ENCODE measurements around the gene PDE5A.

Gene PDE5A

GRCh38 chr4:119624356-119624755 is 4.2 kb downstream of the PDE5A start:
- no peak overlapping the region for H2BK5ac ChIP-seq (ENCODE audit: low read depth, low read length, poor library complexity, severe bottlenecking)
- no peak overlapping the region for H3K4me2 ChIP-seq (ENCODE audit: low read length, poor library complexity, severe bottlenecking)
- peaks cover 10% of the 10 kb centered on the region for H3K4me1 ChIP-seq (ENCODE audit: control insufficient read depth, insufficient read depth, low read depth, low read length)
- no peak overlapping the region for H4K91ac ChIP-seq (ENCODE audit: low read length)
- H2AK5ac ChIP-seq (ENCODE audit: low read length, severe bottlenecking): no peak overlapping the region
- no peaks in the 10 kb centered on the region for H3K36me3 ChIP-seq (ENCODE audit: control insufficient read depth in 1 of 2, insufficient read depth in 2 of 2, low read depth in 1 of 2, low read length in 2 of 2)
- peaks cover 4% of the 10 kb centered on the region for H3K79me1 ChIP-seq (replicated peaks; ENCODE audit: low read length, poor library complexity, severe bottlenecking)
- H3K27ac ChIP-seq (ENCODE audit: low read length, poor library complexity, severe bottlenecking): no peak overlapping the region
- no peak overlapping the region for H2BK120ac ChIP-seq (ENCODE audit: low read depth, low read length)
- 83% methylated on average over 2 of the region's 4 CpGs for WGBS
- H3K9ac ChIP-seq (ENCODE audit: low read length): no peak overlapping the region
- no peaks in the 10 kb centered on the region for H3K27me3 ChIP-seq (ENCODE audit: control insufficient read depth in 1 of 2, insufficient read depth in 1 of 2, low read length in 2 of 2)
- H3K14ac ChIP-seq (ENCODE audit: low read length in 2 of 2): no peak overlapping the region
- H2BK12ac ChIP-seq (ENCODE audit: low read length in 2 of 2): no peak overlapping the region
- DNase-seq: no peak
- no peak overlapping the region for H3K23ac ChIP-seq (ENCODE audit: low read length in 2 of 2)
- no peaks in the 10 kb centered on the region for H3K9me3 ChIP-seq (ENCODE audit: control insufficient read depth, low read length)
- no peak overlapping the region for H2BK15ac ChIP-seq (ENCODE audit: low read depth, poor library complexity, severe bottlenecking)
- H2AFZ ChIP-seq (ENCODE audit: low read depth, low read length): no peak overlapping the region
- H3K4me3 ChIP-seq (ENCODE audit: insufficient read depth in 1 of 2, low read depth in 1 of 2, low read length in 2 of 2): no peak overlapping the region
- H3K18ac ChIP-seq (ENCODE audit: low read depth in 1 of 2, low read length in 2 of 2): no peak overlapping the region
- H3K4ac ChIP-seq (ENCODE audit: low read depth in 1 of 2, low read length in 2 of 2): no peak overlapping the region
- H4K8ac ChIP-seq (ENCODE audit: low read length): no peak overlapping the region

- H3K4me1 ChIP-seq (ENCODE audit: control insufficient read depth, insufficient read depth, low read depth, low read length): peaks cover 6% of the 10 kb centered on the region
- H3K36me3 ChIP-seq (ENCODE audit: control insufficient read depth in 1 of 2, insufficient read depth in 2 of 2, low read depth in 1 of 2, low read length in 2 of 2): no peaks in the 10 kb centered on the region
- H4K91ac ChIP-seq (ENCODE audit: low read length): no peak overlapping the region
- H3K4me3 ChIP-seq (ENCODE audit: insufficient read depth in 1 of 2, low read depth in 1 of 2, low read length in 2 of 2): no peak overlapping the region
- no peak for DNase-seq
- no peak overlapping the region for H3K23ac ChIP-seq (ENCODE audit: low read length in 2 of 2)
- H2BK12ac ChIP-seq (ENCODE audit: low read length in 2 of 2): no peak overlapping the region
- H3K79me1 ChIP-seq (replicated peaks; ENCODE audit: low read length, poor library complexity, severe bottlenecking): peaks cover 4% of the 10 kb centered on the region
- no peak overlapping the region for H3K4ac ChIP-seq (ENCODE audit: low read depth in 1 of 2, low read length in 2 of 2)
- no peak overlapping the region for H2BK15ac ChIP-seq (ENCODE audit: low read depth, poor library complexity, severe bottlenecking)
- no peak overlapping the region for H2AFZ ChIP-seq (ENCODE audit: low read depth, low read length)
- H3K14ac ChIP-seq (ENCODE audit: low read length in 2 of 2): no peak overlapping the region
- H3K18ac ChIP-seq (ENCODE audit: low read depth in 1 of 2, low read length in 2 of 2): no peak overlapping the region
- H4K8ac ChIP-seq (ENCODE audit: low read length): no peak overlapping the region
- H2BK120ac ChIP-seq (ENCODE audit: low read depth, low read length): no peak overlapping the region
- no peak overlapping the region for H3K9ac ChIP-seq (ENCODE audit: low read length)
- H2BK5ac ChIP-seq (ENCODE audit: low read depth, low read length, poor library complexity, severe bottlenecking): no peak overlapping the region
- H2AK5ac ChIP-seq (ENCODE audit: low read length, severe bottlenecking): no peak overlapping the region
- H3K27ac ChIP-seq (ENCODE audit: low read length, poor library complexity, severe bottlenecking): no peak overlapping the region
- no peaks in the 10 kb centered on the region for H3K27me3 ChIP-seq (ENCODE audit: control insufficient read depth in 1 of 2, insufficient read depth in 1 of 2, low read length in 2 of 2)
- no peak overlapping the region for H3K4me2 ChIP-seq (ENCODE audit: low read length, poor library complexity, severe bottlenecking)
- no peaks in the 10 kb centered on the region for H3K9me3 ChIP-seq (ENCODE audit: control insufficient read depth, low read length)
These were observed 5.6 kb downstream of the PDE5A start for GRCh38 chr4:119623025-119623424.

- no peak overlapping the region for H4K91ac ChIP-seq (ENCODE audit: low read length)
- H3K14ac ChIP-seq (ENCODE audit: low read length in 2 of 2): no peak overlapping the region
- H2BK12ac ChIP-seq (ENCODE audit: low read length in 2 of 2): no peak overlapping the region
- peak; percentile 27 for DNase-seq
- no peak overlapping the region for H2AK5ac ChIP-seq (ENCODE audit: low read length, severe bottlenecking)
- no peaks in the 10 kb centered on the region for H3K9me3 ChIP-seq (ENCODE audit: control insufficient read depth, low read length)
- no peak overlapping the region for H3K18ac ChIP-seq (ENCODE audit: low read depth in 1 of 2, low read length in 2 of 2)
- H3K4me2 ChIP-seq (ENCODE audit: low read length, poor library complexity, severe bottlenecking): no peak overlapping the region
- no peaks in the 10 kb centered on the region for H3K36me3 ChIP-seq (ENCODE audit: control insufficient read depth in 1 of 2, insufficient read depth in 2 of 2, low read depth in 1 of 2, low read length in 2 of 2)
- no peak overlapping the region for H2AFZ ChIP-seq (ENCODE audit: low read depth, low read length)
- no peaks in the 10 kb centered on the region for H3K27me3 ChIP-seq (ENCODE audit: control insufficient read depth in 1 of 2, insufficient read depth in 1 of 2, low read length in 2 of 2)
- no peak overlapping the region for H4K8ac ChIP-seq (ENCODE audit: low read length)
- no peak overlapping the region for H3K9ac ChIP-seq (ENCODE audit: low read length)
- no peak overlapping the region for H3K4me3 ChIP-seq (ENCODE audit: insufficient read depth in 1 of 2, low read depth in 1 of 2, low read length in 2 of 2)
- no peak overlapping the region for H3K23ac ChIP-seq (ENCODE audit: low read length in 2 of 2)
- no peak overlapping the region for H3K27ac ChIP-seq (ENCODE audit: low read length, poor library complexity, severe bottlenecking)
- H2BK5ac ChIP-seq (ENCODE audit: low read depth, low read length, poor library complexity, severe bottlenecking): no peak overlapping the region
- no peaks in the 10 kb centered on the region for H3K4me1 ChIP-seq (ENCODE audit: control insufficient read depth, insufficient read depth, low read depth, low read length)
- peaks cover 4% of the 10 kb centered on the region for H3K79me1 ChIP-seq (replicated peaks; ENCODE audit: low read length, poor library complexity, severe bottlenecking)
- no peak overlapping the region for H2BK15ac ChIP-seq (ENCODE audit: low read depth, poor library complexity, severe bottlenecking)
- H2BK120ac ChIP-seq (ENCODE audit: low read depth, low read length): no peak overlapping the region
- H3K4ac ChIP-seq (ENCODE audit: low read depth in 1 of 2, low read length in 2 of 2): peak overlapping the region in 1 of 2 experiments; percentile 16
These were observed 13.4 kb downstream of the PDE5A start for GRCh38 chr4:119615068-119615719.

DNA sequence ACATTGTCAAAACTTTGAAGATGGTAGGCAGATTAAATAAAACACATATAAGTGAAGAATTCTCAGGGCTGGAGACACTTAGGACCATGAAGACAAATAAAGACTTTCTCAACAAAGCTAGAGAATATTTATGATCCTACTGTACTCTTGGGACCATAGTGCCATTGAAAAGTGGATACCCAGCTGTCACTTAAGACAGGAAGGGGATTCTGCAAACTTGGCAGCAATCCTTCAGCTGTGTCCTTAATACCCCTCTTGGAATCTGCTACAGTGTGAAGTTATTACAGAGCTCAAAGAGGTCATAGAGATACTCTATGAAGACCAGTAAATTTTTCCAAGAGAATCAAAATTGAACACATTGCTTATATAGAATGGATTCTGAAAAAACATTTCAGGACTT is 24.3 kb downstream of the PDE5A start:
- H3K14ac ChIP-seq (ENCODE audit: low read length in 2 of 2): no peak overlapping the region
- H4K8ac ChIP-seq (ENCODE audit: low read length): no peak overlapping the region
- H2BK12ac ChIP-seq (ENCODE audit: low read length in 2 of 2): no peak overlapping the region
- no peak overlapping the region for H2AFZ ChIP-seq (ENCODE audit: low read depth, low read length)
- no peak overlapping the region for H3K4ac ChIP-seq (ENCODE audit: low read depth in 1 of 2, low read length in 2 of 2)
- H3K79me1 ChIP-seq (replicated peaks; ENCODE audit: low read length, poor library complexity, severe bottlenecking): peaks cover 5% of the 10 kb centered on the region
- no peaks in the 10 kb centered on the region for H3K9me3 ChIP-seq (ENCODE audit: control insufficient read depth, low read length)
- H3K27me3 ChIP-seq (ENCODE audit: control insufficient read depth in 1 of 2, insufficient read depth in 1 of 2, low read length in 2 of 2): no peaks in the 10 kb centered on the region
- H2BK5ac ChIP-seq (ENCODE audit: low read depth, low read length, poor library complexity, severe bottlenecking): no peak overlapping the region
- no peak overlapping the region for H3K18ac ChIP-seq (ENCODE audit: low read depth in 1 of 2, low read length in 2 of 2)
- no peak overlapping the region for H3K23ac ChIP-seq (ENCODE audit: low read length in 2 of 2)
- no peak overlapping the region for H2AK5ac ChIP-seq (ENCODE audit: low read length, severe bottlenecking)
- no peak overlapping the region for H4K91ac ChIP-seq (ENCODE audit: low read length)
- DNase-seq: no peak
- no peak overlapping the region for H3K27ac ChIP-seq (ENCODE audit: low read length, poor library complexity, severe bottlenecking)
- no peaks in the 10 kb centered on the region for H3K4me1 ChIP-seq (ENCODE audit: control insufficient read depth, insufficient read depth, low read depth, low read length)
- no peak overlapping the region for H3K4me3 ChIP-seq (ENCODE audit: insufficient read depth in 1 of 2, low read depth in 1 of 2, low read length in 2 of 2)
- no peak overlapping the region for H3K9ac ChIP-seq (ENCODE audit: low read length)
- H2BK120ac ChIP-seq (ENCODE audit: low read depth, low read length): no peak overlapping the region
- H3K4me2 ChIP-seq (ENCODE audit: low read length, poor library complexity, severe bottlenecking): no peak overlapping the region
- no peak overlapping the region for H2BK15ac ChIP-seq (ENCODE audit: low read depth, poor library complexity, severe bottlenecking)
- H3K36me3 ChIP-seq (ENCODE audit: control insufficient read depth in 1 of 2, insufficient read depth in 2 of 2, low read depth in 1 of 2, low read length in 2 of 2): peaks cover 0 to 3% of the 10 kb centered on the region in 2 experiments
